Neural cell (in vitro differentiated cells): ENCODE data around the gene ADK. TPM values are rescaled to one million over a fixed set of nuclear protein-coding genes. Genes with fewer than 3 reads are reported as not detected.

Experiments used
- H2AFZ ChIP-seq: fragments of 200-600, 300-800 bp; sonication (generic), shearing (Covaris generic); 2 replicates; pipeline ENCODE4 v1.6.0; 2014; ENCODE audit warnings: low read depth, mild to moderate bottlenecking, antibody characterized with exemption, low read length, moderate library complexity
- H3F3A ChIP-seq: fragments of 200-600 bp; shearing (Covaris generic); 2 replicates; pipeline ENCODE4 v1.6.1; 2016; ENCODE audit warnings: mild to moderate bottlenecking, moderate library complexity, mixed read lengths, antibody characterized with exemption, low read length; ENCODE audit not compliant: insufficient read depth, poor library complexity, severe bottlenecking
- H3K27ac ChIP-seq: fragments of 200-600, 300-800 bp; sonication (generic), shearing (Covaris generic); 2 replicates; pipeline ENCODE4 v1.5.1; 2014; ENCODE audit warnings: mild to moderate bottlenecking, low read length, moderate library complexity
- H3K27me3 ChIP-seq: fragments of 300-800, 200-600 bp; sonication (generic), shearing (Covaris generic); 2 replicates; pipeline ENCODE4 v1.6.0; 2014; ENCODE audit warnings: mild to moderate bottlenecking, low read depth, low read length, moderate library complexity; ENCODE audit not compliant: insufficient read depth
- H3K36me3 ChIP-seq: fragments of 300-800, 200-600 bp; sonication (generic), shearing (Covaris generic); 2 replicates; pipeline ENCODE4 v1.5.1; 2014; ENCODE audit warnings: mild to moderate bottlenecking, antibody characterized with exemption, low read length, moderate library complexity; ENCODE audit not compliant: insufficient read depth
- H3K4me2 ChIP-seq: fragments of 300-800, 200-600 bp; sonication (generic), shearing (Covaris generic); 2 replicates; pipeline ENCODE4 v1.6.0; 2014; ENCODE audit warnings: mild to moderate bottlenecking, low read length
- H3K4me3 ChIP-seq: fragments of 300-800, 200-600 bp; sonication (generic), shearing (Covaris generic); 2 replicates; pipeline ENCODE4 v1.5.1; 2014; ENCODE audit warnings: mild to moderate bottlenecking, low read length, moderate library complexity
- H3K79me2 ChIP-seq: fragments of 200-600 bp; shearing (Covaris generic); replicated peaks from 2 replicates; pipeline ENCODE4 v1.6.0; 2014; ENCODE audit warnings: mild to moderate bottlenecking, low read length, moderate library complexity; ENCODE audit not compliant: insufficient read depth
- H3K9ac ChIP-seq: fragments of 300-800, 200-600 bp; sonication (generic), shearing (Covaris generic); 2 replicates; pipeline ENCODE4 v1.6.1; 2016; ENCODE audit warnings: mild to moderate bottlenecking, low read length, mixed read lengths
- H3K9me2 ChIP-seq: fragments of 200-600 bp; shearing (Covaris generic); 2 replicates; pipeline ENCODE4 v1.6.1; 2016; ENCODE audit warnings: mild to moderate bottlenecking, low read length, mixed read lengths; ENCODE audit not compliant: insufficient read depth
- H3K9me3 ChIP-seq: fragments of 200-600, 300-800 bp; sonication (generic), shearing (Covaris generic); 2 replicates; pipeline ENCODE4 v1.6.1; 2016; ENCODE audit warnings: mild to moderate bottlenecking, mixed run types, low read length, moderate library complexity, mixed read lengths
- H4K20me1 ChIP-seq: fragments of 200-600 bp; shearing (Covaris generic); 2 replicates; pipeline ENCODE4 v1.6.1; 2016; ENCODE audit warnings: mild to moderate bottlenecking, mixed run types; ENCODE audit not compliant: insufficient read depth
- EP300 ChIP-seq: fragments of 450-650 bp; conservative IDR thresholded peaks from 2 replicates; pipeline ENCODE4 v1.6.1; 2014; ENCODE audit warnings: antibody characterized with exemption, mild to moderate bottlenecking, moderate library complexity; ENCODE audit not compliant: poor library complexity, severe bottlenecking
- EZH2 ChIP-seq: fragments of 200-600, 300-800 bp; shearing (Covaris generic), sonication (generic); IDR thresholded peaks from 2 replicates; pipeline ENCODE4 v1.6.1; 2014; ENCODE audit warnings: antibody characterized with exemption, low read length, borderline replicate concordance, mild to moderate bottlenecking; ENCODE audit not compliant: insufficient read depth, poor library complexity, severe bottlenecking
- MXI1 ChIP-seq: fragments of 450-650 bp; conservative IDR thresholded peaks from 2 replicates; pipeline ENCODE4 v1.6.1; 2014; ENCODE audit warnings: antibody characterized with exemption, mild to moderate bottlenecking; ENCODE audit not compliant: poor library complexity, severe bottlenecking
- POLR2AphosphoS5 ChIP-seq: IDR thresholded peaks from 2 replicates; pipeline ENCODE4 v1.6.1; 2012
- RAD21 ChIP-seq: fragments of 450-650 bp; conservative IDR thresholded peaks from 2 replicates; pipeline ENCODE4 v1.6.1; 2014; ENCODE audit warnings: antibody characterized with exemption, mild to moderate bottlenecking, moderate library complexity
- SMC3 ChIP-seq: fragments of 450-650 bp; conservative IDR thresholded peaks from 2 replicates; pipeline ENCODE4 v1.6.1; 2014; ENCODE audit warnings: antibody characterized with exemption, mild to moderate bottlenecking, moderate library complexity; ENCODE audit not compliant: poor library complexity
- TAF1 ChIP-seq: IDR thresholded peaks from 2 replicates; pipeline ENCODE4 v1.6.1; 2012; ENCODE audit warnings: low read depth
- polyA plus RNA-seq: library from polyadenylated mRNA; depleted of rRNA; stranded (reverse); fragments of >200 nt; gene quantifications from 2 replicates; pipeline ENCODE4 v1.2.3, GENCODE V29; 2014
- TF ChIP-seq, protein P1 (sequence below): IDR thresholded peaks from 2 replicates; pipeline ENCODE4 v1.6.1; 2012; ENCODE audit warnings: borderline replicate concordance
- TF ChIP-seq, protein P2 (sequence below): fragments of 450-650 bp; IDR thresholded peaks from 2 replicates; pipeline ENCODE4 v1.5.1; 2014; ENCODE audit warnings: antibody characterized with exemption, mild to moderate bottlenecking, moderate library complexity; ENCODE audit not compliant: poor library complexity, severe bottlenecking

Gene ADK
- polyA plus RNA-seq, 1 donor from 2014 or later = 19.5 TPM

DNA sequence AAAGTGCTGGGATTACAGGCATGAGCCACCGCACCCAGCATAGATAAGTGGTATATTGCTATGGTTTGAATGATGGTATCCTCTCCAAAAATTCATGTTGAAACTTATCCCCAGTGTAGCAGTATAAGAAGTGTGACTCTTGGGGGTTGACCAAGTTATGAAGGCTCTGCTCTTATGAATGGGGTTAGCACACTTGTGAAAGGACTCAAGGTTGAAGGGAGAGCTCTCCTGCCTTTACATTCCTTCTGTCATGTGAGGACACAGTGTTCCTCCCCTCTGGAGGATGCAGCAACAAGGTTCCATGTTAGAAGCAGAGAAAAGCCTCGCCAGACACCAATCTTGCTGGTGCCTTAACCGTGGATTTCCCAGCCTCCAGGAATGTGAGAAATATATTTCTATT lies 58.0 kb downstream of the ADK start:
- no peak overlapping the region for H3K4me2 ChIP-seq
- H3K36me3 ChIP-seq = no peaks in the 10 kb centered on the region
- H3K4me3 ChIP-seq = no peak overlapping the region
- TF ChIP-seq SMC3 = no peak
- TF ChIP-seq, protein P1, sequence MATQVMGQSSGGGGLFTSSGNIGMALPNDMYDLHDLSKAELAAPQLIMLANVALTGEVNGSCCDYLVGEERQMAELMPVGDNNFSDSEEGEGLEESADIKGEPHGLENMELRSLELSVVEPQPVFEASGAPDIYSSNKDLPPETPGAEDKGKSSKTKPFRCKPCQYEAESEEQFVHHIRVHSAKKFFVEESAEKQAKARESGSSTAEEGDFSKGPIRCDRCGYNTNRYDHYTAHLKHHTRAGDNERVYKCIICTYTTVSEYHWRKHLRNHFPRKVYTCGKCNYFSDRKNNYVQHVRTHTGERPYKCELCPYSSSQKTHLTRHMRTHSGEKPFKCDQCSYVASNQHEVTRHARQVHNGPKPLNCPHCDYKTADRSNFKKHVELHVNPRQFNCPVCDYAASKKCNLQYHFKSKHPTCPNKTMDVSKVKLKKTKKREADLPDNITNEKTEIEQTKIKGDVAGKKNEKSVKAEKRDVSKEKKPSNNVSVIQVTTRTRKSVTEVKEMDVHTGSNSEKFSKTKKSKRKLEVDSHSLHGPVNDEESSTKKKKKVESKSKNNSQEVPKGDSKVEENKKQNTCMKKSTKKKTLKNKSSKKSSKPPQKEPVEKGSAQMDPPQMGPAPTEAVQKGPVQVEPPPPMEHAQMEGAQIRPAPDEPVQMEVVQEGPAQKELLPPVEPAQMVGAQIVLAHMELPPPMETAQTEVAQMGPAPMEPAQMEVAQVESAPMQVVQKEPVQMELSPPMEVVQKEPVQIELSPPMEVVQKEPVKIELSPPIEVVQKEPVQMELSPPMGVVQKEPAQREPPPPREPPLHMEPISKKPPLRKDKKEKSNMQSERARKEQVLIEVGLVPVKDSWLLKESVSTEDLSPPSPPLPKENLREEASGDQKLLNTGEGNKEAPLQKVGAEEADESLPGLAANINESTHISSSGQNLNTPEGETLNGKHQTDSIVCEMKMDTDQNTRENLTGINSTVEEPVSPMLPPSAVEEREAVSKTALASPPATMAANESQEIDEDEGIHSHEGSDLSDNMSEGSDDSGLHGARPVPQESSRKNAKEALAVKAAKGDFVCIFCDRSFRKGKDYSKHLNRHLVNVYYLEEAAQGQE = no peak
- no peak for TF ChIP-seq MXI1
- TF ChIP-seq TAF1 = no peak
- TF ChIP-seq, protein P2, sequence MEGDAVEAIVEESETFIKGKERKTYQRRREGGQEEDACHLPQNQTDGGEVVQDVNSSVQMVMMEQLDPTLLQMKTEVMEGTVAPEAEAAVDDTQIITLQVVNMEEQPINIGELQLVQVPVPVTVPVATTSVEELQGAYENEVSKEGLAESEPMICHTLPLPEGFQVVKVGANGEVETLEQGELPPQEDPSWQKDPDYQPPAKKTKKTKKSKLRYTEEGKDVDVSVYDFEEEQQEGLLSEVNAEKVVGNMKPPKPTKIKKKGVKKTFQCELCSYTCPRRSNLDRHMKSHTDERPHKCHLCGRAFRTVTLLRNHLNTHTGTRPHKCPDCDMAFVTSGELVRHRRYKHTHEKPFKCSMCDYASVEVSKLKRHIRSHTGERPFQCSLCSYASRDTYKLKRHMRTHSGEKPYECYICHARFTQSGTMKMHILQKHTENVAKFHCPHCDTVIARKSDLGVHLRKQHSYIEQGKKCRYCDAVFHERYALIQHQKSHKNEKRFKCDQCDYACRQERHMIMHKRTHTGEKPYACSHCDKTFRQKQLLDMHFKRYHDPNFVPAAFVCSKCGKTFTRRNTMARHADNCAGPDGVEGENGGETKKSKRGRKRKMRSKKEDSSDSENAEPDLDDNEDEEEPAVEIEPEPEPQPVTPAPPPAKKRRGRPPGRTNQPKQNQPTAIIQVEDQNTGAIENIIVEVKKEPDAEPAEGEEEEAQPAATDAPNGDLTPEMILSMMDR = no peak
- no peak for TF ChIP-seq RAD21
- TF ChIP-seq POLR2AphosphoS5 = no peak
- no peak for TF ChIP-seq EZH2
- no peak for TF ChIP-seq EP300
- H3K27me3 ChIP-seq = no peaks in the 10 kb centered on the region
- H3K27ac ChIP-seq = no peak overlapping the region
- no peaks in the 10 kb centered on the region for H3K9me3 ChIP-seq
- H3K79me2 ChIP-seq = no peaks in the 10 kb centered on the region
- no peak overlapping the region for H2AFZ ChIP-seq
- no peaks in the 10 kb centered on the region for H3F3A ChIP-seq
- no peaks in the 10 kb centered on the region for H3K9me2 ChIP-seq
- no peaks in the 10 kb centered on the region for H4K20me1 ChIP-seq
- no peak overlapping the region for H3K9ac ChIP-seq

DNA sequence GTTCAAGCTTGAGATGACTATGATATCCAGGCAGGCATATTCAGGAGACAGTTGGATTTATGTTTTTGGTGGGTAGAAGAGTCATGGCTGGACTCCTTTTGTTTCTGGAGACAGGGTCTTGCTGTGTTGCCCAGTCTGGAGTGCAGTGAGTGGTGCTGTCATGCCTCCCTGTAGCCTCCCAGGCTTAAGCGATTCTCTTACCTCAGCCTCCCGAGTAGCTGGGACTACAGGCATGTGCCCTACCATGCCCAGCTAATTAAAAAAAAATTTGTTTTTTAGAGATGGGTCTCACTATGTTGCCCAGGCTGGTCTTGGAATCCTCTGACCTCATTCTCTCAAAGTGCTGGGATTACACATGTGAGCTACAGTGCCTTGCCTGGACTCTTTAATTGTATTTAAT lies 62.0 kb downstream of the ADK start:
- H3K79me2 ChIP-seq = no peaks in the 10 kb centered on the region
- H3K27me3 ChIP-seq = no peaks in the 10 kb centered on the region
- no peaks in the 10 kb centered on the region for H4K20me1 ChIP-seq
- no peaks in the 10 kb centered on the region for H3F3A ChIP-seq
- H3K36me3 ChIP-seq = no peaks in the 10 kb centered on the region
- no peak for TF ChIP-seq EP300
- no peak for TF ChIP-seq POLR2AphosphoS5
- no peak for TF ChIP-seq MXI1
- TF ChIP-seq, protein P2 = no peak
- no peak for TF ChIP-seq EZH2
- no peak for TF ChIP-seq TAF1
- no peak for TF ChIP-seq SMC3
- TF ChIP-seq, protein P1 = no peak
- no peak for TF ChIP-seq RAD21
- H3K9me3 ChIP-seq = no peaks in the 10 kb centered on the region
- H2AFZ ChIP-seq = no peak overlapping the region
- H3K4me3 ChIP-seq = no peak overlapping the region
- H3K27ac ChIP-seq = no peak overlapping the region
- no peak overlapping the region for H3K4me2 ChIP-seq
- no peaks in the 10 kb centered on the region for H3K9me2 ChIP-seq
- H3K9ac ChIP-seq = no peak overlapping the region
